GM19397 (cell line): ENCODE data around the gene LRR1.
A peak's percentile ranks its signal among the peaks of the same experiment; 100 is the strongest.
"Not testable (repeated sequence)": the region's sequence is repeated elsewhere in the genome, so short reads cannot be mapped to it uniquely, and the experiment has no call there.

ENCODE experiments used
- ATAC-seq: cut with Tn5 transposase; IDR thresholded peaks from one replicate; pipeline ENCODE4 v1.9.1; 2021; ENCODE audit warnings: mild to moderate bottlenecking, moderate library complexity; ENCODE audit not compliant: unreplicated experiment

Gene LRR1

GRCh38 chr14:49623941-49624839, 25.4 kb downstream of the LRR1 start:
- ATAC-seq, result no peak

GRCh38 chr14:49633640-49634546, 35.2 kb downstream of the LRR1 start:
- ATAC-seq, result peak; percentile 79

- peak; percentile 31 for ATAC-seq
Measured at GRCh38 chr14:49634547-49635334, 36.0 kb downstream of the LRR1 start, which contains the start of gene DNAAF2. DNAAF2 (minus strand) TSS chr14:49635244; CDS start chr14:49635149, 95 bp downstream.

GRCh38 chr14:49636866-49637265, 38.1 kb downstream of the LRR1 start:
- no peak for ATAC-seq

GRCh38 chr14:49637534-49638078, 38.9 kb downstream of the LRR1 start:
- ATAC-seq, result no peak

GRCh38 chr14:49640540-49641417, 42.0 kb downstream of the LRR1 start:
- ATAC-seq, result no peak

- ATAC-seq, result no peak
Measured at GRCh38 chr14:49641697-49642129, 43.0 kb downstream of the LRR1 start.

- no peak for ATAC-seq
Measured at GRCh38 chr14:49642163-49642562, 43.4 kb downstream of the LRR1 start.

- ATAC-seq, result no peak
Measured at GRCh38 chr14:49653508-49653907, 54.8 kb downstream of the LRR1 start.

- ATAC-seq, result no peak
Measured at GRCh38 chr14:49654511-49654910, 55.8 kb downstream of the LRR1 start.

- not testable (repeated sequence) for ATAC-seq
Measured at GRCh38 chr14:49657500-49657899, 58.8 kb downstream of the LRR1 start.

- ATAC-seq, result no peak
Measured at GRCh38 chr14:49659526-49660455, 61.1 kb downstream of the LRR1 start.
